MM.1S (cell line): ENCODE data around the gene ROMO1.

Experiments
- DNase-seq: peaks from one replicate; pipeline ENCODE4 v3.0.0-alpha.2; 2015
- H2AFZ ChIP-seq: fragments of 300-600 bp; sonication (generic); 2 replicates; pipeline ENCODE4 v1.6.0; 2016; ENCODE audit warnings: antibody characterized with exemption, low read length
- H3F3A ChIP-seq: fragments of 300-600 bp; sonication (generic); 2 replicates; pipeline ENCODE4 v1.6.1; 2016; ENCODE audit warnings: mild to moderate bottlenecking, antibody characterized with exemption, low read length, moderate library complexity, mixed read lengths; ENCODE audit not compliant: insufficient read depth
- H3K27ac ChIP-seq: fragments of 300-600 bp; sonication (generic); 2 replicates; pipeline ENCODE4 v1.5.1; 2016; ENCODE audit warnings: mild to moderate bottlenecking, low read length
- H3K27me3 ChIP-seq: fragments of 300-600 bp; sonication (generic); replicated peaks from 2 replicates; pipeline ENCODE4 v1.6.0; 2016; ENCODE audit warnings: low read length; ENCODE audit not compliant: insufficient read depth
- H3K36me3 ChIP-seq: fragments of 300-600 bp; sonication (generic); replicated peaks from 2 replicates; pipeline ENCODE4 v1.6.1; 2016; ENCODE audit warnings: mild to moderate bottlenecking, low read length, mixed read lengths; ENCODE audit not compliant: insufficient read depth
- H3K4me1 ChIP-seq: fragments of 300-600 bp; sonication (generic); 2 replicates; pipeline ENCODE4 v1.6.1; 2016; ENCODE audit warnings: low read length, mixed read lengths
- H3K4me2 ChIP-seq: fragments of 300-600 bp; sonication (generic); 2 replicates; pipeline ENCODE4 v1.6.0; 2016; ENCODE audit warnings: low read depth, low read length
- H3K4me3 ChIP-seq: fragments of 300-600 bp; sonication (generic); 2 replicates; pipeline ENCODE4 v1.5.1; 2016; ENCODE audit warnings: low read length, mixed read lengths
- H3K79me2 ChIP-seq: fragments of 300-600 bp; sonication (generic); 2 replicates; pipeline ENCODE4 v1.6.1; 2016; ENCODE audit warnings: mixed run types, low read length, mixed read lengths
- H3K9ac ChIP-seq: fragments of 300-600 bp; sonication (generic); 2 replicates; pipeline ENCODE4 v1.6.1; 2016; ENCODE audit warnings: low read length, mixed read lengths
- H3K9me2 ChIP-seq: fragments of 300-600 bp; sonication (generic); replicated peaks from 2 replicates; pipeline ENCODE4 v1.6.1; 2016; ENCODE audit warnings: mild to moderate bottlenecking, low read length, mixed read lengths; ENCODE audit not compliant: insufficient read depth
- H3K9me3 ChIP-seq: fragments of 300-600 bp; sonication (generic); replicated peaks from 2 replicates; pipeline ENCODE4 v1.6.1; 2016; ENCODE audit warnings: mild to moderate bottlenecking, low read length, mixed read lengths; ENCODE audit not compliant: insufficient read depth
- H4K20me1 ChIP-seq: fragments of 300-600 bp; sonication (generic); 2 replicates; pipeline ENCODE4 v1.6.1; 2016; ENCODE audit warnings: mild to moderate bottlenecking, low read length, moderate library complexity, mixed read lengths; ENCODE audit not compliant: insufficient read depth
- CTCF ChIP-seq: fragments of 300-600 bp; sonication (generic); IDR thresholded peaks from 2 replicates; pipeline ENCODE4 v1.5.1; 2016; ENCODE audit warnings: antibody characterized with exemption, low read length, mixed read lengths
- EZH2 ChIP-seq: fragments of 300-600 bp; sonication (generic); optimal IDR thresholded peaks from 2 replicates; pipeline ENCODE3; 2017; ENCODE audit warnings: low read depth, mild to moderate bottlenecking, antibody characterized with exemption, low read length, mixed read lengths
- EZH2phosphoT487 ChIP-seq: fragments of 300-600 bp; sonication (generic); IDR thresholded peaks from 2 replicates; pipeline ENCODE4 v1.6.1; 2018; ENCODE audit warnings: antibody characterized with exemption, low read length

ROMO1 gene

GRCh38 chr20:35698298-35699126 lies 693 bp upstream of the ROMO1 start:
- Histone ChIP-seq H3K9ac (peak overlapping the region; percentile 86), H3K27ac (peak overlapping the region; percentile 79; the same call in 1 of the 2 replicates), H3F3A (peaks cover 37% of the 10 kb centered on the region), H4K20me1 (no peaks in the 10 kb centered on the region; the same call in 1 of the 2 replicates), H3K4me2 (peak overlapping the region; percentile 75), H3K36me3 (peaks cover 3% of the 10 kb centered on the region; the same call in 1 of the 2 replicates), H3K4me1 (peaks cover 10% of the 10 kb centered on the region; the same call in 1 of the 2 replicates), H2AFZ (peak overlapping the region; percentile 97), H3K4me3 (peak overlapping the region; percentile 93), H3K27me3 (no peaks in the 10 kb centered on the region), H3K9me2 (no peaks in the 10 kb centered on the region), H3K9me3 (no peaks in the 10 kb centered on the region), H3K79me2 (peaks cover 43% of the 10 kb centered on the region)
- TF ChIP-seq EZH2 = no peak
- TF ChIP-seq CTCF = no peak
- TF ChIP-seq EZH2phosphoT487 = no peak
- no peak for DNase-seq

- Histone ChIP-seq H3K9ac (peak overlapping the region; percentile 86), H3K79me2 (peaks cover 58% of the 10 kb centered on the region), H3K9me3 (no peaks in the 10 kb centered on the region), H3K4me1 (peaks cover 10% of the 10 kb centered on the region; the same call in 1 of the 2 replicates), H3K9me2 (no peaks in the 10 kb centered on the region), H4K20me1 (no peaks in the 10 kb centered on the region; the same call in 1 of the 2 replicates), H3K4me3 (peak overlapping the region; percentile 93), H3K4me2 (peak overlapping the region; percentile 75), H2AFZ (peak overlapping the region; percentile 97), H3K27ac (peak overlapping the region; percentile 79; the same call in 1 of the 2 replicates), H3F3A (peaks cover 51% of the 10 kb centered on the region), H3K36me3 (peaks cover 18% of the 10 kb centered on the region), H3K27me3 (no peaks in the 10 kb centered on the region)
- no peak for TF ChIP-seq CTCF
- TF ChIP-seq EZH2phosphoT487 = no peak
- no peak for TF ChIP-seq EZH2
- DNase-seq = peak; percentile 30
Observed at GRCh38 chr20:35699957-35700624, 886 bp downstream of the ROMO1 start.

- Histone ChIP-seq H3K9me2 (no peaks in the 10 kb centered on the region), H3K27me3 (no peaks in the 10 kb centered on the region), H3K27ac (peak overlapping the region; percentile 79; the same call in 1 of the 2 replicates), H3K9ac (peak overlapping the region; percentile 86; the same call in 1 of the 2 replicates), H3K4me3 (peak overlapping the region; percentile 93), H3K36me3 (peaks cover 18% of the 10 kb centered on the region), H3F3A (peaks cover 56% of the 10 kb centered on the region), H3K4me1 (peaks cover 10% of the 10 kb centered on the region; the same call in 1 of the 2 replicates), H3K9me3 (no peaks in the 10 kb centered on the region), H3K4me2 (peak overlapping the region; percentile 75), H3K79me2 (peaks cover 63% of the 10 kb centered on the region), H4K20me1 (peaks cover 3% of the 10 kb centered on the region; the same call in 1 of the 2 replicates), H2AFZ (no peak overlapping the region)
- no peak for DNase-seq
- TF ChIP-seq CTCF (no peak), EZH2 (no peak), EZH2phosphoT487 (no peak)
Observed at GRCh38 chr20:35700625-35701148, 1.5 kb downstream of the ROMO1 start.
